ENCODE results near the gene MED20.

DNA sequence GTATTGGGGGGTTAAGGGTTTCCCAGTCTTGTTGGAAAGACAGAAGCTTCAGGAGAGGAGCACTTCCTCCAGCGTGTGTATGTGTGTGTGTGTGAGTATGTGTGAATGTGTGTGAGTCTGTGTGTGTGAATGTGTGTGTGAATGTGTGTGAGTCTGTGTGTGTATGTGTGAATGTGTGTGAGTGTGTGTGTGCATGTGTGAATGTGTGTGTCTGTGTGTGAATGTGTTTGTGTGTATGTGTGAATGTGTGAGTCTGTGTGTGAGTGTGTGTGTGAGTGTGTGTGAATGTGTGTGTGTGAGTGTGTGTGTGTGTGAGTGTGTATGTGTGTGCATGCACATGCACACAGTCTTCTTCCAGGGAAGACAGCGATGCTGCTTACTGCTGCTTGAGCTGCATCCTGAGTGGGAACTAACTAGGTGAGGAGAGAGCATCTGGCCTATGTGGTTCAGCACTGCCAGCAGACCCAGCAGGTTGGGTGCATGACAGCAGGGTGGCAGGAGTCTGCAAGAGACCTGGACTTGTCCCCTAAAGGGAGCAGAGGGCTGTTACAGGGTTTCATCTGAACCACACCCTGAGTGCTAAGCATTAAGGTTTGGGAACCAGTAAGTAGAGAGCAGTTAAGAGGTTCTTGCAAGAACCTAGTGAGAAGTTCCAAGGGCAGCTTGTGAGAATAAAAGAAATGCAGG is 43.4 kb upstream of the MED20 start:
- TF ChIP-seq RFX5 (IDR thresholded peaks at IDR 0.05; ENCODE audit: low read depth, low read length) (no peak), SREBF1 (IDR thresholded peaks at IDR 0.05; ENCODE audit: low read length) (no peak), ZNF207 (IDR thresholded peaks at IDR 0.05; ENCODE audit: borderline replicate concordance) (no peak), EP300 (IDR thresholded peaks at IDR 0.05; ENCODE audit: borderline replicate concordance in 1 of 2, control insufficient read depth in 1 of 2, low read depth in 2 of 2, low read length in 2 of 2) (no peak), POLR2A (IDR thresholded peaks at IDR 0.05; ENCODE audit: low read depth, low read length) (no peak), HCFC1 (IDR thresholded peaks at IDR 0.05; ENCODE audit: low read length) (no peak), JUND (IDR thresholded peaks at IDR 0.05; ENCODE audit: low read depth, low read length) (no peak), FOS (IDR thresholded peaks at IDR 0.05; ENCODE audit: borderline replicate concordance, extremely low read depth, insufficient read length) (no peak), NFYB (IDR thresholded peaks at IDR 0.05; ENCODE audit: insufficient read depth, low read depth, low read length) (no peak), POLR2AphosphoS5 (IDR thresholded peaks at IDR 0.05; ENCODE audit: low read length) (no peak), ATF7 (IDR thresholded peaks at IDR 0.05; ENCODE audit: low read depth) (no peak)
- TF ChIP-seq, protein P1, sequence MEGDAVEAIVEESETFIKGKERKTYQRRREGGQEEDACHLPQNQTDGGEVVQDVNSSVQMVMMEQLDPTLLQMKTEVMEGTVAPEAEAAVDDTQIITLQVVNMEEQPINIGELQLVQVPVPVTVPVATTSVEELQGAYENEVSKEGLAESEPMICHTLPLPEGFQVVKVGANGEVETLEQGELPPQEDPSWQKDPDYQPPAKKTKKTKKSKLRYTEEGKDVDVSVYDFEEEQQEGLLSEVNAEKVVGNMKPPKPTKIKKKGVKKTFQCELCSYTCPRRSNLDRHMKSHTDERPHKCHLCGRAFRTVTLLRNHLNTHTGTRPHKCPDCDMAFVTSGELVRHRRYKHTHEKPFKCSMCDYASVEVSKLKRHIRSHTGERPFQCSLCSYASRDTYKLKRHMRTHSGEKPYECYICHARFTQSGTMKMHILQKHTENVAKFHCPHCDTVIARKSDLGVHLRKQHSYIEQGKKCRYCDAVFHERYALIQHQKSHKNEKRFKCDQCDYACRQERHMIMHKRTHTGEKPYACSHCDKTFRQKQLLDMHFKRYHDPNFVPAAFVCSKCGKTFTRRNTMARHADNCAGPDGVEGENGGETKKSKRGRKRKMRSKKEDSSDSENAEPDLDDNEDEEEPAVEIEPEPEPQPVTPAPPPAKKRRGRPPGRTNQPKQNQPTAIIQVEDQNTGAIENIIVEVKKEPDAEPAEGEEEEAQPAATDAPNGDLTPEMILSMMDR (IDR thresholded peaks at IDR 0.05 in 2 of 3, conservative IDR thresholded peaks at IDR 0.05 in 1 of 3; ENCODE audit: control insufficient read depth in 2 of 3, extremely low read depth in 1 of 3, insufficient read depth in 1 of 3, low read depth in 3 of 3, low read length in 3 of 3) = no peak
- TF ChIP-seq, protein P2, sequence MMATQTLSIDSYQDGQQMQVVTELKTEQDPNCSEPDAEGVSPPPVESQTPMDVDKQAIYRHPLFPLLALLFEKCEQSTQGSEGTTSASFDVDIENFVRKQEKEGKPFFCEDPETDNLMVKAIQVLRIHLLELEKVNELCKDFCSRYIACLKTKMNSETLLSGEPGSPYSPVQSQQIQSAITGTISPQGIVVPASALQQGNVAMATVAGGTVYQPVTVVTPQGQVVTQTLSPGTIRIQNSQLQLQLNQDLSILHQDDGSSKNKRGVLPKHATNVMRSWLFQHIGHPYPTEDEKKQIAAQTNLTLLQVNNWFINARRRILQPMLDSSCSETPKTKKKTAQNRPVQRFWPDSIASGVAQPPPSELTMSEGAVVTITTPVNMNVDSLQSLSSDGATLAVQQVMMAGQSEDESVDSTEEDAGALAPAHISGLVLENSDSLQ (IDR thresholded peaks at IDR 0.05) = no peak
- TF ChIP-seq, protein P3, sequence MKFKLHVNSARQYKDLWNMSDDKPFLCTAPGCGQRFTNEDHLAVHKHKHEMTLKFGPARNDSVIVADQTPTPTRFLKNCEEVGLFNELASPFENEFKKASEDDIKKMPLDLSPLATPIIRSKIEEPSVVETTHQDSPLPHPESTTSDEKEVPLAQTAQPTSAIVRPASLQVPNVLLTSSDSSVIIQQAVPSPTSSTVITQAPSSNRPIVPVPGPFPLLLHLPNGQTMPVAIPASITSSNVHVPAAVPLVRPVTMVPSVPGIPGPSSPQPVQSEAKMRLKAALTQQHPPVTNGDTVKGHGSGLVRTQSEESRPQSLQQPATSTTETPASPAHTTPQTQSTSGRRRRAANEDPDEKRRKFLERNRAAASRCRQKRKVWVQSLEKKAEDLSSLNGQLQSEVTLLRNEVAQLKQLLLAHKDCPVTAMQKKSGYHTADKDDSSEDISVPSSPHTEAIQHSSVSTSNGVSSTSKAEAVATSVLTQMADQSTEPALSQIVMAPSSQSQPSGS (IDR thresholded peaks at IDR 0.05; ENCODE audit: low read length) = no peak

Measured in GM12878 (cell line).